ENCODE results near the gene IPPK. TPM values are rescaled to one million over a fixed set of nuclear protein-coding genes. Genes with fewer than 3 reads are reported as not detected.

The IPPK gene
- total RNA-seq, 1 experiment from 2014 or later: 15.4 TPM

- DNase-seq (ENCODE audit: low read depth, low spot score) (no peak), ATAC-seq (no peak)
- H4K20me1 ChIP-seq (ENCODE audit: insufficient read depth): no peaks in the 10 kb centered on the region
- H3K9me2 ChIP-seq (ENCODE audit: insufficient read depth): no peaks in the 10 kb centered on the region
- H3K36me3 ChIP-seq (ENCODE audit: control insufficient read depth in 1 of 2, insufficient read depth in 2 of 2, low read length in 2 of 2): peaks cover 6% of the 10 kb centered on the region in 2 experiments; a peak in 2 of 4 replicates
- intact Hi-C loops (cut with micrococcal nuclease): no loop called here
- H3K79me2 ChIP-seq (ENCODE audit: insufficient read depth, low read length): no peaks in the 10 kb centered on the region
- H3K4me2 ChIP-seq (ENCODE audit: low read length): no peak overlapping the region
- ChIA-PET CTCF (interaction anchor here (1.1 to 2.9 kb wide), 3 partner anchors 37 to 572 kb away, joined by 3 to 9 read pairs (median 4); no protein-coding TSS in a partner anchor), RAD21 (ENCODE audit: low non-redundant PET in 1 of 2, low total read pairs in 2 of 2, uncharacterized antibody in 2 of 2, unreplicated experiment in 2 of 2) (no interaction called here), POLR2A (no interaction called here)
- H3K4me3 ChIP-seq (replicated peaks in 1 of 2; ENCODE audit: low read depth in 1 of 2, low read length in 2 of 2): no peak overlapping the region
- no peak overlapping the region for H2AFZ ChIP-seq (ENCODE audit: low read depth, low read length, poor library complexity, severe bottlenecking)
- no peak overlapping the region for H3K27ac ChIP-seq (ENCODE audit: low read depth, low read length)
- TF ChIP-seq EZH2 (IDR thresholded peaks at IDR 0.05) (no peak), POLR2A (IDR thresholded peaks at IDR 0.05; ENCODE audit: borderline replicate concordance, extremely low read depth, insufficient read depth, insufficient read length) (no peak), FOSL1 (IDR thresholded peaks at IDR 0.05; ENCODE audit: low read depth) (no peak), RAD21 (IDR thresholded peaks at IDR 0.05; ENCODE audit: low read depth) (no peak), MAX (IDR thresholded peaks at IDR 0.05) (no peak), CTCF (IDR thresholded peaks at IDR 0.05 in 2 of 3, conservative IDR thresholded peaks at IDR 0.05 in 1 of 3; ENCODE audit: borderline replicate concordance in 1 of 3, insufficient read depth in 1 of 3, low read depth in 2 of 3, low read length in 2 of 3) (no peak), JUND (IDR thresholded peaks at IDR 0.05) (no peak), CBX3 (IDR thresholded peaks at IDR 0.05; ENCODE audit: low read depth) (no peak)
- no peak overlapping the region for H3K9ac ChIP-seq (ENCODE audit: low read length)
- BruUV-seq (replicated peaks): no TSS peak
- H3K27me3 ChIP-seq (ENCODE audit: insufficient read depth, low read length): no peaks in the 10 kb centered on the region
- peaks cover 0 to 21% of the 10 kb centered on the region in 2 experiments; a peak in 3 of 4 replicates for H3K4me1 ChIP-seq (ENCODE audit: control insufficient read depth in 1 of 2, insufficient read depth in 2 of 2, low read length in 2 of 2)
- H3K9me3 ChIP-seq (ENCODE audit: control insufficient read depth in 1 of 2, insufficient read depth in 1 of 2, low read depth in 1 of 2, low read length in 2 of 2): no peaks in the 10 kb centered on the region
These were observed 37.6 kb upstream of the IPPK start for GRCh38 chr9:92707530-92707929.

All from HCT116 (cell line).